HepG2 (cell line): ENCODE data around the gene TRAPPC10. TPM values are rescaled to one million over a fixed set of nuclear protein-coding genes. Genes with fewer than 3 reads are reported as not detected.

Source experiments
- ATAC-seq: fragments of 200-7000 bp; cut with Tn5 transposase; 3 replicates; pipeline ENCODE4 v1.9.1; 2020; ENCODE audit warnings: mild to moderate bottlenecking, moderate library complexity
- BruUV-seq: library from RNA; stranded (reverse); fragments of 400-500 nt; replicated peaks from 2 replicates; lab custom pipeline; 2021; lab: Mats Ljungman, UMichigan
- CTCF ChIA-PET: fragments of 300-600 bp; formaldehyde crosslinking; extraction: SDS; loops from one replicate; lab custom pipeline; 2021; ENCODE audit warnings: low total read pairs, inconsistent platforms, low intra/inter-chr PET ratio; lab: Yijun Ruan, JAX
- POLR2A ChIA-PET: fragments of 350-600 bp; sonication (Branson Sonifier 250); formaldehyde crosslinking; loops from one replicate; lab custom pipeline; 2020; ENCODE audit warnings: antibody characterized with exemption, inconsistent platforms; lab: Yijun Ruan, JAX
- DNase-seq: peaks from one replicate; pipeline ENCODE4 v3.0.0-alpha.2; 2015; ENCODE audit warnings: low spot score
- FAIRE-seq: peaks from 3 replicates; lab custom pipeline; 2011; peaks lifted over from hg19 to GRCh38; lab: Jason Lieb, UNC
- H2AFZ ChIP-seq: one replicate; pipeline ENCODE4 v1.6.1; 2011; ENCODE audit warnings: low read length, inconsistent platforms
- H3K27ac ChIP-seq: fragments of 300-600 bp; 3 replicates; pipeline ENCODE4 v1.8.0; 2011; ENCODE audit warnings: mixed run types, mild to moderate bottlenecking, mixed read lengths, low read length, inconsistent platforms; ENCODE audit not compliant: insufficient read depth; ENCODE audit errors: extremely low read length
- H3K27me3 ChIP-seq, 2 experiments: fragments of 200-600 bp in 1 of 2; 2 replicates in 1 of 2; 3 replicates in 1 of 2; pipeline versions ENCODE4 v1.6.0 to v1.8.0; 2011; ENCODE audit warnings: low read length in 2 of 2, mild to moderate bottlenecking in 2 of 2, moderate library complexity in 2 of 2, inconsistent platforms in 1 of 2; ENCODE audit not compliant: insufficient read depth in 2 of 2, control insufficient read depth in 1 of 2
- H3K36me3 ChIP-seq, 2 experiments: fragments of 200-600 bp in 1 of 2; replicated peaks in 1 of 2; 2 replicates in 1 of 2; 3 replicates in 1 of 2; pipeline versions ENCODE4 v1.5.1 to v1.8.0; 2011; ENCODE audit warnings: low read length in 2 of 2, inconsistent platforms in 1 of 2; ENCODE audit not compliant: insufficient read depth in 2 of 2, control insufficient read depth in 1 of 2
- H3K4me1 ChIP-seq: 2 replicates; pipeline ENCODE4 v1.5.1; 2012; ENCODE audit warnings: low read length, inconsistent platforms; ENCODE audit not compliant: insufficient read depth
- H3K4me2 ChIP-seq: 2 replicates; pipeline ENCODE4 v1.6.0; 2011; ENCODE audit warnings: low read depth, low read length, inconsistent platforms
- H3K4me3 ChIP-seq, 3 experiments: fragments of 200-600 bp in 1 of 3; sonication (generic), shearing (Covaris generic) in 1 of 3; replicated peaks in 1 of 3; 2 replicates each; pipeline ENCODE4 v1.5.1; 2011 to 2016; ENCODE audit warnings: low read length in 3 of 3, inconsistent platforms in 2 of 3, low read depth in 2 of 3, mild to moderate bottlenecking in 2 of 3, control low read depth in 1 of 3, mixed read lengths in 1 of 3; ENCODE audit not compliant: insufficient read depth in 1 of 3
- H3K79me2 ChIP-seq: one replicate; pipeline ENCODE4 v1.6.1; 2011; ENCODE audit warnings: low read length, inconsistent platforms; ENCODE audit not compliant: insufficient read depth
- H3K9ac ChIP-seq: 2 replicates; pipeline ENCODE4 v1.6.0; 2011; ENCODE audit warnings: mild to moderate bottlenecking, low read depth, low read length, inconsistent platforms; ENCODE audit not compliant: insufficient read depth
- H3K9me3 ChIP-seq: 2 replicates; pipeline ENCODE4 v1.5.1; 2012; ENCODE audit warnings: mild to moderate bottlenecking, low read length
- H4K20me1 ChIP-seq: 2 replicates; pipeline ENCODE4 v1.6.0; 2011; ENCODE audit warnings: inconsistent platforms, mild to moderate bottlenecking, low read length, moderate library complexity; ENCODE audit not compliant: insufficient read depth
- LBX2 ChIP-seq: sonication (generic); formaldehyde crosslinking; IDR thresholded peaks from 2 replicates; pipeline ENCODE4 v1.5.0; 2020; ENCODE audit warnings: missing genetic modification reagents, mild to moderate bottlenecking, borderline replicate concordance
- PCBP1 ChIP-seq: fragments of 200-400 bp; formaldehyde crosslinking; IDR thresholded peaks from 2 replicates; pipeline ENCODE4 v1.6.1; 2017; ENCODE audit warnings: mild to moderate bottlenecking, low read depth, low read length, borderline replicate concordance
- POLR2AphosphoS5 ChIP-seq: IDR thresholded peaks from 2 replicates; pipeline ENCODE4 v1.6.1; 2012; ENCODE audit warnings: low read depth, low read length
- ZFAT ChIP-seq: sonication (generic); formaldehyde crosslinking; conservative IDR thresholded peaks from 2 replicates; pipeline ENCODE4 v1.8.1; 2023; ENCODE audit warnings: missing genetic modification reagents, inconsistent platforms
- ZFP82 ChIP-seq: sonication (generic); formaldehyde crosslinking; IDR thresholded peaks from 2 replicates; pipeline ENCODE4 v1.5.1; 2020; ENCODE audit warnings: mild to moderate bottlenecking, missing genetic modification reagents, borderline replicate concordance
- WGBS: methylation state at CpG from one replicate; pipeline ENCODE4 v1.1.6; 2017; ENCODE audit warnings: low lambda C conversion rate; 5-methylcytosine and 5-hydroxymethylcytosine counted together
- in situ Hi-C: cut with HindIII; loops from 2 replicates; pipeline ENCODE4 v1.10.0; 2017; ENCODE audit warnings: low pct_unique_long_range_greater_than_20kb; ENCODE audit not compliant: extremely low pct_ligation_motif_present
- intact Hi-C: fragments of 100-400 bp; cut with micrococcal nuclease; formaldehyde crosslinking; loops from one replicate; pipeline ENCODE4 v1.10.0; 2022; ENCODE audit not compliant: unreplicated experiment
- polyA plus RNA-seq, 8 experiments: library from polyadenylated mRNA; depleted of rRNA in 3 of 8; stranded (reverse) in 7 of 8; unstranded in 1 of 8; fragments of >200 nt; fragmentation: Illumina TruSeq in 4 of 8; extraction: Trizol in 4 of 8; gene quantifications; 2 replicates each; pipeline versions ENCODE4 v1.2.1 to v1.2.3, GENCODE V29; 2011 to 2016; ENCODE audit warnings: low read depth in 4 of 8, missing spikeins in 1 of 8, mixed read lengths in 1 of 8; ENCODE audit not compliant: insufficient read depth in 1 of 8
- total RNA-seq, 5 experiments: library from RNA; depleted of rRNA; stranded (reverse); fragments of >200 nt; fragmentation: Illumina TruSeq; extraction: Trizol; gene quantifications; 2 replicates each; pipeline ENCODE4 v1.2.3, GENCODE V29; 2016; ENCODE audit warnings: low read depth in 1 of 5

The TRAPPC10 gene
- total and polyA plus RNA-seq, 2 of the 13 experiments (the other 11 are each of a cell fraction or from before 2014, with no cell fraction given) = 10.6 to 16.5 TPM

- TF ChIP-seq POLR2AphosphoS5 (no peak), PCBP1 (no peak)
These were observed 53.3 kb downstream of the TRAPPC10 start (continued) for GRCh38 chr21:44065428-44065827.

GRCh38 chr21:44066116-44066515, 54.0 kb downstream of the TRAPPC10 start:
- Histone ChIP-seq H3K4me3 (no peak overlapping the region), H3K27me3 (no peaks in the 10 kb centered on the region), H3K4me2 (no peak overlapping the region), H3K9ac (no peak overlapping the region), H3K9me3 (no peaks in the 10 kb centered on the region), H2AFZ (no peak overlapping the region), H3K27ac (no peak overlapping the region), H3K79me2 (no peaks in the 10 kb centered on the region), H3K36me3 (peaks cover 17 to 43% of the 10 kb centered on the region in 2 experiments; a peak in 4 of 5 replicates), H4K20me1 (peaks cover 7% of the 10 kb centered on the region; the same call in 1 of the 2 replicates), H3K4me1 (peaks cover 17% of the 10 kb centered on the region)
- ATAC-seq (no peak), FAIRE-seq (no peak), DNase-seq (no peak)
- POLR2A ChIA-PET = no interaction called here
- intact Hi-C loops (no loop called here), in situ Hi-C loops (loop anchor here (5.0 kb wide), 1 partner anchor 39 kb away; no protein-coding TSS in a partner anchor)
- no TSS peak for BruUV-seq
- WGBS = 95% methylated on average over 10 of the region's 10 CpGs
- TF ChIP-seq ZFP82 (CRISPR knock-in tag) = no peak
- TF ChIP-seq LBX2 (CRISPR knock-in tag) = no peak
- TF ChIP-seq ZFAT (CRISPR knock-in tag) = no peak
- CTCF ChIA-PET = no interaction called here
